Stimulated activated CD4-positive, alpha-beta T cell treated with anti-CD3 and anti-CD28 coated beads, Interleukin-1b, Interleukin-23, amount 100 ng/mL, for 4 hours (primary cell): ENCODE results near the gene ABI2.
A peak's percentile ranks its signal among the peaks of the same experiment; 100 is the strongest.
"Not testable (repeated sequence)": the region's sequence is repeated elsewhere in the genome, so short reads cannot be mapped to it uniquely, and the experiment has no call there.

Experiments used
- DNase-seq, 2 donors: peaks; one replicate each; pipeline ENCODE4 v3.0.0-alpha.2; 2020; ENCODE audit warnings: low read depth in 2 of 2

Gene ABI2

GRCh38 chr2:203429643-203430042 lies 101.4 kb downstream of the ABI2 start:
- not testable (repeated sequence) for DNase-seq

- no peak for DNase-seq
Measured at GRCh38 chr2:203431391-203432185, 103.4 kb downstream of the ABI2 start.

- DNase-seq, result no peak
Measured at GRCh38 chr2:203432811-203433210, 104.6 kb downstream of the ABI2 start.

GRCh38 chr2:203436496-203436895 lies 108.3 kb downstream of the ABI2 start:
- DNase-seq, result no peak

- no peak for DNase-seq
Measured at GRCh38 chr2:203437511-203437910, 109.3 kb downstream of the ABI2 start.

GRCh38 chr2:203438528-203438927 lies 110.3 kb downstream of the ABI2 start:
- no peak for DNase-seq

- no peak for DNase-seq
Measured at GRCh38 chr2:203440671-203441070, 112.5 kb downstream of the ABI2 start.

- DNase-seq, result no peak
Measured at GRCh38 chr2:203441463-203441862, 113.3 kb downstream of the ABI2 start.

- no peak for DNase-seq
Measured at GRCh38 chr2:203442463-203442862, 114.3 kb downstream of the ABI2 start.

- DNase-seq, result no peak
Measured at GRCh38 chr2:203444738-203445137, 116.5 kb downstream of the ABI2 start.

- no peak for DNase-seq
Measured at GRCh38 chr2:203446071-203446481, 117.9 kb downstream of the ABI2 start.

- DNase-seq, result no peak
Measured at GRCh38 chr2:203446780-203447179, 118.6 kb downstream of the ABI2 start.

GRCh38 chr2:203450561-203450960 lies 122.4 kb downstream of the ABI2 start:
- no peak for DNase-seq

- DNase-seq, result no peak
Measured at GRCh38 chr2:203451011-203451410, 122.8 kb downstream of the ABI2 start.

GRCh38 chr2:203451689-203452088 lies 123.5 kb downstream of the ABI2 start:
- no peak for DNase-seq

- peak in 1 of 2 donors; percentile 14 for DNase-seq
Measured at GRCh38 chr2:203453858-203454451, 125.8 kb downstream of the ABI2 start.

- no peak for DNase-seq
Measured at GRCh38 chr2:203455209-203455608, 127.0 kb downstream of the ABI2 start.

GRCh38 chr2:203461746-203462145 lies 133.6 kb downstream of the ABI2 start:
- no peak for DNase-seq

GRCh38 chr2:203462308-203462707 lies 134.1 kb downstream of the ABI2 start:
- DNase-seq, result no peak

GRCh38 chr2:203463266-203463678 lies 135.1 kb downstream of the ABI2 start:
- no peak for DNase-seq

- no peak for DNase-seq
Measured at GRCh38 chr2:203469546-203469945, 141.4 kb downstream of the ABI2 start.

- no peak for DNase-seq
Measured at GRCh38 chr2:203470371-203470770, 142.2 kb downstream of the ABI2 start.

- no peak for DNase-seq
Measured at GRCh38 chr2:203471323-203471722, 143.1 kb downstream of the ABI2 start.
